Trophoblast cell (in vitro differentiated cells and primary cell): ENCODE data around the gene HSPA4.

Experiments used
- DNase-seq, 2 donors: peaks; one replicate each; pipeline ENCODE4 v3.0.0-alpha.2; 2016
- H2AFZ ChIP-seq: 2 replicates; pipeline ENCODE4 v1.6.1; 2013; ENCODE audit warnings: low read length, moderate library complexity, mild to moderate bottlenecking; ENCODE audit not compliant: insufficient read depth, poor library complexity
- H2AK5ac ChIP-seq: 2 replicates; pipeline ENCODE4 v1.6.1; 2013; ENCODE audit warnings: mild to moderate bottlenecking, low read length
- H2BK120ac ChIP-seq: 2 replicates; pipeline ENCODE4 v1.6.1; 2013; ENCODE audit warnings: low read length, mild to moderate bottlenecking, moderate library complexity; ENCODE audit not compliant: insufficient read depth, poor library complexity
- H2BK12ac ChIP-seq: 2 replicates; pipeline ENCODE4 v1.6.1; 2013; ENCODE audit warnings: mild to moderate bottlenecking, low read length, moderate library complexity
- H2BK5ac ChIP-seq: 2 replicates; pipeline ENCODE4 v1.6.1; 2013; ENCODE audit warnings: low read length, low read depth, moderate library complexity, mild to moderate bottlenecking; ENCODE audit not compliant: poor library complexity
- H3K14ac ChIP-seq: 2 replicates; pipeline ENCODE4 v1.6.1; 2013; ENCODE audit warnings: mild to moderate bottlenecking, low read length
- H3K18ac ChIP-seq: 2 replicates; pipeline ENCODE4 v1.6.1; 2013; ENCODE audit warnings: mild to moderate bottlenecking, low read length
- H3K23ac ChIP-seq: 2 replicates; pipeline ENCODE4 v1.6.1; 2013; ENCODE audit warnings: low read length
- H3K27ac ChIP-seq: 2 replicates; pipeline ENCODE4 v1.5.1; 2013; ENCODE audit warnings: low read depth, mild to moderate bottlenecking, inconsistent platforms, low read length, moderate library complexity
- H3K27me3 ChIP-seq: 2 replicates; pipeline ENCODE4 v1.6.1; 2013; ENCODE audit warnings: inconsistent platforms, mild to moderate bottlenecking, low read length, moderate library complexity; ENCODE audit not compliant: insufficient read depth
- H3K36me3 ChIP-seq, 2 experiments: 1 replicate in 1 of 2; 2 replicates in 1 of 2; pipeline ENCODE4 v1.6.1; 2013; ENCODE audit warnings: low read length in 2 of 2, mild to moderate bottlenecking in 2 of 2, moderate library complexity in 1 of 2; ENCODE audit not compliant: insufficient read depth in 2 of 2, control insufficient read depth in 1 of 2
- H3K4ac ChIP-seq: 2 replicates; pipeline ENCODE4 v1.6.1; 2013; ENCODE audit warnings: low read depth, mild to moderate bottlenecking, low read length, moderate library complexity
- H3K4me1 ChIP-seq, 2 experiments: 1 replicate in 1 of 2; 2 replicates in 1 of 2; pipeline ENCODE4 v1.6.1; 2013; ENCODE audit warnings: low read length in 2 of 2, mild to moderate bottlenecking in 2 of 2, moderate library complexity in 1 of 2; ENCODE audit not compliant: insufficient read depth in 2 of 2, control insufficient read depth in 1 of 2
- H3K4me2 ChIP-seq: 2 replicates; pipeline ENCODE4 v1.6.1; 2013; ENCODE audit warnings: inconsistent platforms, mild to moderate bottlenecking, low read length, moderate library complexity
- H3K4me3 ChIP-seq: 2 replicates; pipeline ENCODE4 v1.5.1; 2013; ENCODE audit warnings: mild to moderate bottlenecking, low read depth, low read length, inconsistent platforms
- H3K79me1 ChIP-seq: one replicate; pipeline ENCODE4 v1.6.1; 2013; ENCODE audit warnings: low read length
- H3K79me2 ChIP-seq: 2 replicates; pipeline ENCODE4 v1.6.1; 2013; ENCODE audit warnings: low read length, mild to moderate bottlenecking; ENCODE audit not compliant: control insufficient read depth, insufficient read depth, poor library complexity
- H3K9ac ChIP-seq: 2 replicates; pipeline ENCODE4 v1.6.1; 2013; ENCODE audit warnings: mild to moderate bottlenecking, low read length
- H3K9me3 ChIP-seq: 2 replicates; pipeline ENCODE4 v1.6.1; 2013; ENCODE audit warnings: low read depth, mild to moderate bottlenecking, control low read depth, inconsistent platforms, low read length; ENCODE audit not compliant: insufficient read depth
- H4K12ac ChIP-seq: 2 replicates; pipeline ENCODE4 v1.6.1; 2013; ENCODE audit warnings: low read depth, mild to moderate bottlenecking, low read length, moderate library complexity
- H4K8ac ChIP-seq: 2 replicates; pipeline ENCODE4 v1.6.1; 2013; ENCODE audit warnings: low read depth, mild to moderate bottlenecking, low read length, moderate library complexity
- H4K91ac ChIP-seq: one replicate; pipeline ENCODE4 v1.6.1; 2013; ENCODE audit warnings: low read depth, mild to moderate bottlenecking, low read length, moderate library complexity
- WGBS: extraction: QIAGEN DNeasy Blood & Tissue Kit; methylation state at CpG from one replicate; pipeline ENCODE4 v1.1.7; 2013; ENCODE audit warnings: missing lambda C conversion rate; ENCODE audit not compliant: insufficient read length, insufficient coverage; ENCODE audit errors: extremely low coverage; 5-methylcytosine and 5-hydroxymethylcytosine counted together

Gene HSPA4

DNA sequence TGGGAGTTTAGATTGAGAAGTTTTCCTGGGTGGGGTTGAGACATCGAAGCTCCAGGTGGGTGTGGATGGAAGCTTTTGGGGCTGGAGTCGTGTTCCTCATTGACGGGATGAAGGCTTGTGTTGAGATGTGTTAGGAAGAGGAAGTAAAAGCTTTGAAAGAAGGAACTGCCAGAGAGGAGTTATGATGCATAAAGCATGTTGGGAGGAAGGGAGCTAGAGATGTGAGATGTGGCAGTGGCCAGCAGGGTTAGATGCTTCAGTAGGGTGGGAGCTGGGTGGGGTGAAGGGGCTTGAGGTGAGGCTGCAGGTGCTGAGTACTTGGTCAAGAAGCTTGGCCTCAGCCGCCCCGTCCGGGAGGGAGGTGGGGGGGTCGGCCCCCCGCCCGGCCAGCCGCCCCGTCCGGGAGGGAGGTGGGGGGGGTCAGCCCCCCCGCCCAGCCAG is 56.7 kb downstream of the HSPA4 start:
- Histone ChIP-seq H3K4me3 (no peak overlapping the region), H3K9me3 (peaks cover 1% of the 10 kb centered on the region), H3K79me1 (no peaks in the 10 kb centered on the region), H3K79me2 (no peaks in the 10 kb centered on the region), H3K27me3 (no peaks in the 10 kb centered on the region), H3K9ac (no peak overlapping the region), H2BK12ac (no peak overlapping the region), H3K18ac (no peak overlapping the region), H4K91ac (no peak overlapping the region), H2BK5ac (no peak overlapping the region), H3K36me3 (peaks cover 4 to 10% of the 10 kb centered on the region in 2 experiments), H3K4me2 (no peak overlapping the region), H4K8ac (no peak overlapping the region), H2BK120ac (no peak overlapping the region), H3K27ac (no peak overlapping the region), H3K23ac (no peak overlapping the region), H4K12ac (no peak overlapping the region), H2AFZ (no peak overlapping the region), H3K4ac (no peak overlapping the region), H2AK5ac (no peak overlapping the region), H3K4me1 (no peaks in the 10 kb centered on the region), H3K14ac (no peak overlapping the region)
- peak in 1 of 2 donors; percentile 3 for DNase-seq
- no CpG with 5 or more reads among the region's 13 CpGs for WGBS

DNA sequence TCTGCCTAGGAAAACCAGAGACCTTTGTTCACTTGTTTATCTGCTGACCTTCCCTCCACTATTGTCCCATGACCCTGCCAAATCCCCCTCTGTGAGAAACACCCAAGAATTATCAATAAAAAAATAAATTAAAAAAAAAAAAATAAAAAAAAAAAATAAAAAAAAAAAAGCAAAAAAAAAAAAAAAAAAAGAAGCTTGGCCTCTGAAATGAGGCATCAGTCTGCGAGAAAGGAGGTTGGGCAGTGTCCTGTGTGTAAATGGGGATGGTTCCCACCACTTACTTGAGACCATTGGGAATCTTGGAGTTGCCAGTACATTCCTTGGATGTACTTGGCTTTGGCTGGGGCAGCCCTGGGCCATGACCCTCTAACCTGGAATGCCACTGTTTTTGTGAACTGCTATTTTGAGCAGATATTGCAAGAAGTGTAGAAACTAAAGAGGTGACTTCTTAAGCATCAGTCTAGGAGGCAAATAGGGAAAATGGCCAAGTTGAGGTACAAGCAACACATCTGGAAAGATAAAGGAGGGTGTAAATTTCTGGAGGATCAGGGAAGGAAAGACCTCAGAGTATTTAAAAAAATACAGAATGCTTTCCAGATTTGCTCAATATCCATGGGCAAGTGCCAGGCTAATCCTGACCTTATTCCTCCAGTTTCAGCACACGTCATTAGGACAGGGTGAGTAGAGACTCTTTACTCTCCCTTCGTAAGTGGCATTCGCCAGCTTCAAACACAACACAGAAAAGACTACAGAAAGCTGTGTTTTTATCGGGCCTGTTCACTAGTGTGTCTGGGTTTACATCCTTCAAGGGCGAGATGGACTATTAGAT is 58.1 kb downstream of the HSPA4 start:
- no peaks in the 10 kb centered on the region for H3K27me3 ChIP-seq
- H3K18ac ChIP-seq: no peak overlapping the region
- DNase-seq: peak in 1 of 2 donors; percentile 67
- H2BK12ac ChIP-seq: no peak overlapping the region
- H2BK120ac ChIP-seq: no peak overlapping the region
- H4K12ac ChIP-seq: no peak overlapping the region
- no peaks in the 10 kb centered on the region for H3K79me2 ChIP-seq
- H2BK5ac ChIP-seq: no peak overlapping the region
- no peaks in the 10 kb centered on the region for H3K79me1 ChIP-seq
- no peak overlapping the region for H3K23ac ChIP-seq
- no peak overlapping the region for H4K8ac ChIP-seq
- no peak overlapping the region for H4K91ac ChIP-seq
- H3K4me1 ChIP-seq: no peaks in the 10 kb centered on the region
- no peak overlapping the region for H2AK5ac ChIP-seq
- no peak overlapping the region for H3K9ac ChIP-seq
- no peak overlapping the region for H3K4me2 ChIP-seq
- H3K36me3 ChIP-seq: peaks cover 0 to 2% of the 10 kb centered on the region in 2 experiments
- H3K4me3 ChIP-seq: no peak overlapping the region
- H3K9me3 ChIP-seq: no peaks in the 10 kb centered on the region
- no peak overlapping the region for H3K27ac ChIP-seq
- no CpG with 5 or more reads among the region's 6 CpGs for WGBS
- no peak overlapping the region for H2AFZ ChIP-seq
- no peak overlapping the region for H3K4ac ChIP-seq
- no peak overlapping the region for H3K14ac ChIP-seq

DNA sequence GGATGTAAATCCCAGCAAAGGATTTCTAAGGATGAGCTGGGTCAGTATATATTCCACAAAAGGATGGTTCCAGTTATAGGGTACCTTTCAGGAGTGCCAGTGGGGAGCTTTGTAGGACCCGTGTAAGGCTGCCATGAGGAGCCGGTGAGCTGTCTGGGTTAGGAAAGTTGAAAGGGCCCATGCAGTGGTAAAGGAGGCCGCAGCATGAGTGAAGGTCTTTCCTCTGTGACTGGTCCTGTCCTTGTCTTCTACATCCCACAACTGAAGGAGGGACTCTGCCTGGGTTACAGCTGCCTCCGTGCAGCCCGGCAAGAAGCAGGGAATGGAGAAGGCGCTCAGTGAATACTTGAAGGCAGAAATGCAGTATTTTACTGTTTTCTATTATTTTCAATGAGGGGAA is 58.9 kb downstream of the HSPA4 start:
- Histone ChIP-seq H4K91ac (no peak overlapping the region), H4K12ac (no peak overlapping the region), H3K79me2 (no peaks in the 10 kb centered on the region), H2BK120ac (no peak overlapping the region), H3K4me3 (no peak overlapping the region), H2BK12ac (no peak overlapping the region), H4K8ac (no peak overlapping the region), H3K23ac (no peak overlapping the region), H2AK5ac (no peak overlapping the region), H3K4ac (no peak overlapping the region), H3K4me2 (no peak overlapping the region), H3K4me1 (no peaks in the 10 kb centered on the region), H3K36me3 (peaks cover 0 to 1% of the 10 kb centered on the region in 2 experiments), H2AFZ (no peak overlapping the region), H3K18ac (no peak overlapping the region), H2BK5ac (no peak overlapping the region), H3K79me1 (no peaks in the 10 kb centered on the region), H3K9me3 (no peaks in the 10 kb centered on the region), H3K27ac (no peak overlapping the region), H3K27me3 (no peaks in the 10 kb centered on the region), H3K14ac (no peak overlapping the region), H3K9ac (no peak overlapping the region)
- DNase-seq: no peak
- WGBS: no CpG with 5 or more reads among the region's 6 CpGs

GRCh38 chr5:133111299-133111698 is 59.5 kb downstream of the HSPA4 start:
- no CpG with 5 or more reads among the region's 9 CpGs for WGBS
- Histone ChIP-seq H3K27me3 (no peaks in the 10 kb centered on the region), H3K27ac (no peak overlapping the region), H3K4ac (no peak overlapping the region), H2AK5ac (no peak overlapping the region), H3K14ac (no peak overlapping the region), H3K79me2 (no peaks in the 10 kb centered on the region), H2BK5ac (no peak overlapping the region), H2BK120ac (no peak overlapping the region), H3K4me1 (no peaks in the 10 kb centered on the region), H3K36me3 (no peaks in the 10 kb centered on the region), H4K12ac (no peak overlapping the region), H2BK12ac (no peak overlapping the region), H4K91ac (no peak overlapping the region), H2AFZ (no peak overlapping the region), H3K79me1 (no peaks in the 10 kb centered on the region), H3K9me3 (no peaks in the 10 kb centered on the region), H3K4me3 (no peak overlapping the region), H4K8ac (no peak overlapping the region), H3K4me2 (no peak overlapping the region), H3K18ac (no peak overlapping the region), H3K23ac (no peak overlapping the region), H3K9ac (no peak overlapping the region)
- DNase-seq: peak; percentile 75 to 92
